HG03066 (cell line): ENCODE data around the gene F11.
"Not testable (repeated sequence)": the region's sequence is repeated elsewhere in the genome, so short reads cannot be mapped to it uniquely, and the experiment has no call there.

Source experiments
- ATAC-seq: cut with Tn5 transposase; IDR thresholded peaks from one replicate; pipeline ENCODE4 v1.9.1; 2021; ENCODE audit warnings: low read depth; ENCODE audit not compliant: unreplicated experiment

The F11 gene

GRCh38 chr4:186265683-186266652 is at the start of gene F11:
TSS of gene F11 (plus strand) at chr4:186266189. CDS start at chr4:186267137, 948 bp downstream.
- ATAC-seq = no peak

- no peak for ATAC-seq
These were observed 49.4 kb upstream of the F11 start for GRCh38 chr4:186216465-186217024.

GRCh38 chr4:186217733-186218293 is 48.2 kb upstream of the F11 start:
- no peak for ATAC-seq

GRCh38 chr4:186221624-186222023 is 44.4 kb upstream of the F11 start:
- ATAC-seq = no peak

- no peak for ATAC-seq
These were observed 40.1 kb upstream of the F11 start for GRCh38 chr4:186225848-186226247.

- no peak for ATAC-seq
These were observed 39.3 kb upstream of the F11 start for GRCh38 chr4:186226521-186227189.

- no peak for ATAC-seq
These were observed 38.8 kb upstream of the F11 start, which contains the start of gene KLKB1 for GRCh38 chr4:186227221-186227620. TSS of gene KLKB1 (plus strand) at chr4:186227507. CDS start at chr4:186228196, 689 bp downstream.

GRCh38 chr4:186227744-186228513 is 38.1 kb upstream of the F11 start:
- no peak for ATAC-seq

GRCh38 chr4:186228514-186228894 is 37.5 kb upstream of the F11 start:
- no peak for ATAC-seq

- ATAC-seq = no peak
These were observed 31.6 kb upstream of the F11 start for GRCh38 chr4:186234367-186234766.

- ATAC-seq = no peak
These were observed 29.9 kb upstream of the F11 start for GRCh38 chr4:186236126-186236525.

GRCh38 chr4:186240452-186240847 is 25.5 kb upstream of the F11 start:
- no peak for ATAC-seq

GRCh38 chr4:186240848-186241491 is 25.0 kb upstream of the F11 start:
- ATAC-seq = no peak

- ATAC-seq = no peak
These were observed 24.4 kb upstream of the F11 start for GRCh38 chr4:186241616-186242015.

- not testable (repeated sequence) for ATAC-seq
These were observed 24.0 kb upstream of the F11 start for GRCh38 chr4:186242031-186242430.

GRCh38 chr4:186243331-186243730 is 22.7 kb upstream of the F11 start:
- ATAC-seq = no peak

GRCh38 chr4:186244835-186245234 is 21.2 kb upstream of the F11 start:
- no peak for ATAC-seq

- ATAC-seq = not testable (repeated sequence)
These were observed 18.8 kb upstream of the F11 start for GRCh38 chr4:186247062-186247752.

GRCh38 chr4:186248643-186249042 is 17.3 kb upstream of the F11 start:
- ATAC-seq = no peak
